ACC112 (cell line): ENCODE data around the gene STXBP4.

Experiments
- H2AFZ ChIP-seq: fragments of 200-600 bp; sonication (generic); one replicate; pipeline ENCODE4 v1.6.0; 2017; ENCODE audit warnings: antibody characterized with exemption, low read length; ENCODE audit not compliant: unreplicated experiment
- H3K27ac ChIP-seq: fragments of 200-600 bp; sonication (generic); 2 replicates; pipeline ENCODE4 v1.5.1; 2014; ENCODE audit warnings: low read depth, mild to moderate bottlenecking, antibody characterized with exemption, low read length, moderate library complexity
- H3K27me3 ChIP-seq: fragments of 200-600 bp; sonication (generic); 2 replicates; pipeline ENCODE4 v1.6.1; 2014; ENCODE audit warnings: mild to moderate bottlenecking, antibody characterized with exemption, low read length, moderate library complexity, mixed read lengths; ENCODE audit not compliant: insufficient read depth
- H3K36me3 ChIP-seq: fragments of 200-600 bp; sonication (generic); 2 replicates; pipeline ENCODE4 v1.6.1; 2016; ENCODE audit warnings: mild to moderate bottlenecking, antibody characterized with exemption, low read length, moderate library complexity, mixed read lengths; ENCODE audit not compliant: insufficient read depth
- H3K4me1 ChIP-seq: fragments of 200-600 bp; sonication (generic); one replicate; pipeline ENCODE4 v1.6.1; 2016; ENCODE audit warnings: low read length, mixed read lengths; ENCODE audit not compliant: insufficient read depth, unreplicated experiment, control insufficient read depth
- H3K4me3 ChIP-seq: fragments of 200-600 bp; sonication (generic); 2 replicates; pipeline ENCODE4 v1.5.1; 2014; ENCODE audit warnings: mild to moderate bottlenecking, low read depth, low read length
- H3K79me2 ChIP-seq: fragments of 200-600 bp; sonication (generic); one replicate; pipeline ENCODE4 v1.6.0; 2016; ENCODE audit warnings: low read length; ENCODE audit not compliant: control insufficient read depth, unreplicated experiment, insufficient read depth

STXBP4 gene

DNA sequence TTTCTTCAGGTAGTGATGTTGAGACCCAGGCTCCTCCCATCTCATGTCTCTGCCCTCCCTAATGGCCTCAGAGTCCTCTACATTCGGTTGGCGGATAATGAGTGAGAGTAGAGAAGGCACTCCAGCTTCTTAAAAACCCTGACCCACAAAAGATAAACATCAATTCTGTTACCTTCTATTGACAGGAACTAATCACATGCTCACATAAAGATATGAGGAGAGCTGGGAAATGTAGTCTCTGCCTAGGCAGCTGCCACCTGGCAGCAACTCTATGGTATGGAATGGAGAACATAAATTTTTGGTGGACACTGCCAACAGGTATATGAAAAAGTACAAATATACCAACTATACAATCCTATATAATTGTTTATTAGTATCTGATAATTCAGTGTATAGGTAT lies 185.5 kb downstream of the STXBP4 start:
- no peak overlapping the region for H3K27ac ChIP-seq
- H3K4me1 ChIP-seq, result peaks cover 21% of the 10 kb centered on the region
- H3K36me3 ChIP-seq, result no peaks in the 10 kb centered on the region

DNA sequence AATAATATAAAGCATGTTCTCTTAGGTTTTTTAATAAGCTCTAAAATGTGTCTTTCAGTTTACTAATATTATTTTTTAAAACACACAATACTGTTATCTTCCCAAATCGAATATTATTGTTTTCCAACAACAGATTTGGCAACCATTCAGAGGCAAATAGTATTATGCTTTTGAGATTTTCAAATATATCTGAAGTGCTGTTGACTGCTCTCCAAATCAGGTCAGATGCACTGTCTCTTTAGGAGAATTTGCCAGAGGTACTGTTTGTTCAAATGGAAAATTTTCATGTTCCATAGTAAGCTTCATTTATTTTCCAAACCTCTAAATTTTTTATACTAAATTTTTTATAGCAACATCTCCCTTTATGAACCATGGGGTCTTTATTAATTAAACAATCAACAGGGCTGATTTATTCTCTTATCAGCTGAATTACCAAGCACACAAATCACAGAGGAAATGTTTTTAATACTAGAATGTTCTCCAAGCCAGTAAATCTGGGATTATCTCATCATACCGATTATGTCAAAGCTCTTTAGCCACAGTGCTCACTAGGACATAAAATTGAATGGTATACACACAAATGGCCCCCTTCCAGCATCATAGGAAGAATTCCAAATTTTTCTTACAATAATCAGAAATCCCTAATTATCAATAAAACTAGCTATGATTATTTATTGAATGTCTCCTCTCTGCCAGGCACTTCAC lies 187.4 kb downstream of the STXBP4 start:
- H3K36me3 ChIP-seq, result no peaks in the 10 kb centered on the region
- H2AFZ ChIP-seq, result no peak overlapping the region
- no peaks in the 10 kb centered on the region for H3K27me3 ChIP-seq
- peaks cover 27% of the 10 kb centered on the region for H3K4me1 ChIP-seq
- H3K79me2 ChIP-seq, result no peaks in the 10 kb centered on the region
- H3K27ac ChIP-seq, result no peak overlapping the region
- H3K4me3 ChIP-seq, result no peak overlapping the region

More for the DNA sequence above, 185.5 kb downstream of the STXBP4 start:
- no peaks in the 10 kb centered on the region for H3K79me2 ChIP-seq
- no peak overlapping the region for H3K4me3 ChIP-seq
- no peak overlapping the region for H2AFZ ChIP-seq
- no peaks in the 10 kb centered on the region for H3K27me3 ChIP-seq

DNA sequence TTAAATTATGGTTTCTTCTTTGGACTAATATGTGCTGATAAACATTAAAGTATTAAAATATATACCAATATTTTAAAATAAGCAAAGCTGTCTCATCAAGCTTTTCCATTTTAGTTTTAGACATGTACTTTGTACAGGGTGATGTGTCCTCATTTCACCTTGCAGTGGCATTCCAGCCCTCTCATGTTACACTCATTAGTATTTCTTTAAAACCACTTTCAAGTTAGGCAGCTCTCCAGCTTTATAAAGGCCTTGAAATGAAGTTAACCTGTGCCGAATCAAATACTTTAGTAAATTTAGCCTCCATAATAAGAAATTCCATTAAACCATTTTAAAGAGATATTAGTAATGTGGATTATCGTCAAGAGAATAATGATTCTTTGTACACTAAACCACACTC lies 188.6 kb downstream of the STXBP4 start:
- H3K4me1 ChIP-seq, result peaks cover 37% of the 10 kb centered on the region
- no peaks in the 10 kb centered on the region for H3K27me3 ChIP-seq
- no peaks in the 10 kb centered on the region for H3K36me3 ChIP-seq
- H3K27ac ChIP-seq, result no peak overlapping the region
- no peak overlapping the region for H2AFZ ChIP-seq
- H3K4me3 ChIP-seq, result no peak overlapping the region; the same call in 1 of the 2 replicates
- no peaks in the 10 kb centered on the region for H3K79me2 ChIP-seq

DNA sequence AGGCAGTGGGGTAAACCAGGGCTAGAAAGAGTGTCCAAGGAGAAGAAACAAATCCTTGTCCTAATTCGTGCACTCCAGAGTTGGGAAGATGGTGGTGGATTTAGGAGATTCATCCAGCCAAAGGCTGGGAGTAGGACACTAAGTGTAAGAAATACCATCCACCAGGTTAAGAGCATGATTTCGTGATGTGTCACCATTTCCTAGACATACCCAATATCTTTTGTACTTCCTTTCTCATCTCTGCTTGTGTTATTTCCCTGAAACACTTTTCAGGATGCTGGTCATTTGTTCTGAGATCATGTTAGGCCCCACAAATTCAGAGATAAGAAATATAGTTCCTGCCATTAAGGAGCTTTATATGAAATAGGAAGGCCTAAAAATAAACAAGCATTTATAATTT lies 189.9 kb downstream of the STXBP4 start:
- no peak overlapping the region for H3K27ac ChIP-seq

DNA sequence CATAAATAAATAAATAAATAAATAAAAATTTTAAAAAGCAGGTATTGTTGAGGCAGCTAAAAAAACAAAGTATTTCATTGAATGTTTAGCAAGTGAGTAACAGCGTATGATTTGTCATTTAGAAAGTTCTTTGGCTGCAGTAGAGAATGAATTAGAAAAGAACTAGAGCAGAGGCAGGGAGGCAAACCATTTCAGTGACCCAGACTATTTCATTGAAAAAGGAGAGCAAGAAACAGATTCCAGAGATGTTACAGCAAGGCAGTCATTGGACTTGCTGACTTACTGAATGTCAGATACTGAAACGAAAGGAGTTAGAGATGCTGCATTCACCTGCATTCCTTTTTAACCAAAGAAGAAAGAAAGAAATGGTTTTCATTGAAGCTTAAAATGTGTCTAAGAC lies 190.7 kb downstream of the STXBP4 start:
- H3K27ac ChIP-seq, result no peak overlapping the region
- no peaks in the 10 kb centered on the region for H3K36me3 ChIP-seq
- no peaks in the 10 kb centered on the region for H3K79me2 ChIP-seq
- no peak overlapping the region for H2AFZ ChIP-seq
- no peak overlapping the region for H3K4me3 ChIP-seq
- peaks cover 48% of the 10 kb centered on the region for H3K4me1 ChIP-seq
- H3K27me3 ChIP-seq, result no peaks in the 10 kb centered on the region

More for the DNA sequence above, 189.9 kb downstream of the STXBP4 start:
- H3K4me3 ChIP-seq, result no peak overlapping the region
- H3K36me3 ChIP-seq, result no peaks in the 10 kb centered on the region
- H2AFZ ChIP-seq, result no peak overlapping the region
- no peaks in the 10 kb centered on the region for H3K79me2 ChIP-seq
- peaks cover 47% of the 10 kb centered on the region for H3K4me1 ChIP-seq
- no peaks in the 10 kb centered on the region for H3K27me3 ChIP-seq

DNA sequence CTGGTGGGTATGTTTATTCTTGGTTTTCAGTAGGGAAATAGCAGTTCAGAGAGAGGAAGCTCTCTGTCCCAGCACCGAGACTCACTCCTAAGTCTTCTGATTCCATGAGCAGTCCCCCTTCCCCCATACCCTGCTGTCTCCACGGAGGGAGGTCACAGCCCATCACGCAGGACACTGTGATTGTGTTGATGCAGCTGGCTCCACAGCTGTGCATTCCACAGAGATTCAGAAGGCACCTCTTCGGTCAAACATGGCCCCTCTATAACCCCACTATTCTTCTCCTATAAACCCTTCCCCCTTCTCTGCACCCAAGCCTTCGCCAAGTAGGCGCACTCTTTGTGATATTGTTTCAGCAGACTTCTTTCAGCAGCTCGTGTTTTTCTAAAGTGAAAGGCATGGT lies 191.9 kb downstream of the STXBP4 start:
- Histone ChIP-seq H3K79me2 (no peaks in the 10 kb centered on the region), H3K4me1 (peaks cover 48% of the 10 kb centered on the region), H3K4me3 (no peak overlapping the region), H3K36me3 (no peaks in the 10 kb centered on the region), H2AFZ (no peak overlapping the region), H3K27ac (no peak overlapping the region), H3K27me3 (no peaks in the 10 kb centered on the region)

DNA sequence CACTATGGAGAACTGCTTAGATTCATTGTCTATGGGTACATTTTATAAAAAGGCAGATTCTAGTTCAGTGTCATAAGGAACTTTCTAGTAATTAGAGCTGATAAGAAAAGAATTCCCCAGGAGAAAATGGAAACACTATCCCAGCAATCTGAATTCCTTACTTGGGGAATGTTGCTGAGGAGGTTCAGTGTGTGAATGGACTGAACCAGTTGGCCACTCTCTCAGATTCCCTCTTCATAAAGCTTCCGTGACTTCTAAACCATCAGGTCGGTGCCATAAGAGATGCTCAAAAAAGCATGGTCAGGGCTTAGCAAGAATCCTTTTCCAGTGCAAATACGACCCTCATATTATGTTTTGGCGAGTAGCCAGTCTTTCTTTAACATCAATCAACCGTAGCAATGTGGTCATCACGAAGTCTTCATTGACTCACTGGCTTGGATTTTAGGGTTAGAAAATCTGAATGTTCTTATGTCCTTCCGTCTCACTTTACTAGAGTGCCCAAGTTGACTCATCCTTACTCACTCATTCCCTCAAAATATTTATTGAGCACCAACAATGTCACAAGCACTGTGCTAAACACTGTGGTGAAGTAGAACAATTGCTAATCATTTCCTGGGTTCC lies 193.5 kb downstream of the STXBP4 start:
- no peak overlapping the region; the same call in 1 of the 2 replicates for H3K4me3 ChIP-seq
- no peaks in the 10 kb centered on the region for H3K36me3 ChIP-seq
- H2AFZ ChIP-seq, result no peak overlapping the region
- H3K79me2 ChIP-seq, result no peaks in the 10 kb centered on the region
- H3K27me3 ChIP-seq, result no peaks in the 10 kb centered on the region
- H3K27ac ChIP-seq, result peak overlapping the region; percentile 45
- H3K4me1 ChIP-seq, result peaks cover 41% of the 10 kb centered on the region

DNA sequence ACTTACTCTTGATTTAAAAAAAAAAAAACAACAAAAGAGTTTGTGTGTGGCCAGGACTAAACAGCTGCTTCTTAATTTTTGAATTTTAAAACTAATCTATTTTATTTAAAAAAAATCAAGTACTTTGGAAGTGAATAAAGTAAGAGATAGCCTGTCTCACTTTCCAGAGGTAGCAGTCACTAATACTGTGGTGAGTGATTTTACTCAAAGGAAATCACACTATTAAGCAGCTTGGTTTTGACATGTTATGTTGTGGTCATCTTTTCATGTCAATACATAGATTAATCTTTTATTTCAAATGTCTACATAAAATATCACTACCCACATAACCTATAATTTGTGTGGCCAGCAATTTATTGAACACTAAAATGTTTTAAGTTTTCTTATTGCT lies 194.0 kb downstream of the STXBP4 start:
- no peaks in the 10 kb centered on the region for H3K79me2 ChIP-seq
- H3K27me3 ChIP-seq, result no peaks in the 10 kb centered on the region
- H3K4me1 ChIP-seq, result peaks cover 36% of the 10 kb centered on the region
- no peak overlapping the region for H2AFZ ChIP-seq
- H3K4me3 ChIP-seq, result no peak overlapping the region
- peak overlapping the region; percentile 39; the same call in 1 of the 2 replicates for H3K27ac ChIP-seq
- no peaks in the 10 kb centered on the region for H3K36me3 ChIP-seq

DNA sequence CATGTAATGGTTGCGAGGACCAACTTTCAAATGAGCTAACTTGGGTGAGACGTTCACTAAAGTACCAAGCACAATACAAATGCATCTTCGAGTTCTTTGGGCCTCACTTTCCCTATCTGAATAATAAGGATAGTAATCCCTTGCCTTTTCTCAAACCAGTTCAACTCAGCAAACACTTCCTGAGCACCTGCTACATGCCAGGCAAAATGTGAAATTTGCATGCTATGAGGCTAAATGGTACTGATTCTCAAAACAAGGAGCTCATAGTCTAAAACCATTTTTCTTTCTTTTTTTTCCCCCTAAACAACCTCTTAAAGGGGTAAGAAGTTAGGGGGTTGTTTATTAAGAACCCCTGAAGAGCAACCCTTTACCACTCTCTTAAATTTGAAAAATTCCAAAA lies 194.8 kb downstream of the STXBP4 start:
- Histone ChIP-seq H3K4me3 (no peak overlapping the region), H3K79me2 (no peaks in the 10 kb centered on the region), H2AFZ (no peak overlapping the region), H3K4me1 (peaks cover 29% of the 10 kb centered on the region), H3K27ac (no peak overlapping the region), H3K36me3 (no peaks in the 10 kb centered on the region), H3K27me3 (no peaks in the 10 kb centered on the region)

DNA sequence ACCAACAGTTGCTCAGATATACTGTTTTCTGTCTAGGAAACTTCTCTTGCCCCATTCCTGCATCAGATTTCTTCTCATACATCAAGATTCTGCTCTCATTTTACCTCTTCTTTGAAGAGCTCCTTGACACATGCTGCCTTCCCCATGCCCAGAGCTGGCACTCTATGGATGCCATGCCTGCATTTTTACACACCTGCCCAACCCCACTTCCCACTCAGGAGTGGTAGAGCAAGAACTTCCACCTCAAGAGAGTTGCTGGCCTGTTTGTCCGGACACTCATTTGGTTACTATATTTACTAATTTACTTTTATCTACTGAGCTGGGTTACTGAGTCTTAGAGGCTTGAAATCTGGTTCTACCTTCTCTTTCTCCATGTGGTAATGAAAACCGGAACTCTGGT lies 197.9 kb downstream of the STXBP4 start:
- Histone ChIP-seq H2AFZ (no peak overlapping the region), H3K4me1 (peaks cover 18% of the 10 kb centered on the region), H3K27me3 (no peaks in the 10 kb centered on the region), H3K4me3 (no peak overlapping the region), H3K27ac (no peak overlapping the region), H3K36me3 (no peaks in the 10 kb centered on the region), H3K79me2 (no peaks in the 10 kb centered on the region)
